Transverse colon (tissue), 4 donors: Measurements from ENCODE around the gene ZNF324. TPM values are rescaled to one million over a fixed set of nuclear protein-coding genes. Genes with fewer than 3 reads are reported as not detected.

Experiments used
- DNase-seq: peaks from one replicate; pipeline ENCODE4 v3.0.0-alpha.2; 2019
- H3K27ac ChIP-seq, 4 donors: fragments of 200-600 bp; sonication (generic); 2 replicates each; pipeline ENCODE4 v1.5.1; 2016 to 2018; ENCODE audit warnings: inconsistent platforms in 4 of 4
- H3K27me3 ChIP-seq: fragments of 200-600 bp; sonication (generic); 2 replicates; pipeline ENCODE4 v1.5.1; 2017; ENCODE audit warnings: inconsistent platforms
- H3K36me3 ChIP-seq, 4 donors: fragments of 200-600 bp; sonication (generic); 2 replicates each; pipeline ENCODE4 v1.5.1; 2017 to 2019; ENCODE audit warnings: inconsistent platforms in 4 of 4
- H3K4me1 ChIP-seq, 4 donors: fragments of 200-600 bp; sonication (generic); 2 replicates each; pipeline ENCODE4 v1.5.1; 2017 to 2020; ENCODE audit warnings: inconsistent platforms in 4 of 4
- H3K4me3 ChIP-seq, 4 donors: fragments of 200-600 bp; sonication (generic); 1 replicate in 1 of 4; 2 replicates in 3 of 4; pipeline versions ENCODE4 v1.5.1 to v1.6.1; 2017 to 2019; ENCODE audit warnings: inconsistent platforms in 4 of 4
- H3K9me3 ChIP-seq, 2 donors: fragments of 200-600 bp; sonication (generic); 2 replicates each; pipeline ENCODE4 v1.5.1; 2017 to 2019; ENCODE audit warnings: inconsistent platforms in 2 of 2
- EP300 ChIP-seq: sonication (generic); formaldehyde crosslinking; IDR thresholded peaks from one replicate; pipeline ENCODE4 v1.6.1; 2017; ENCODE audit warnings: antibody characterized with exemption, low read depth
- POLR2A ChIP-seq: fragments of 450-650 bp; IDR thresholded peaks from one replicate; pipeline ENCODE4 v1.6.1; 2016; ENCODE audit warnings: antibody characterized with exemption, mild to moderate bottlenecking, moderate library complexity
- POLR2AphosphoS5 ChIP-seq, 3 donors: sonication (generic); formaldehyde crosslinking; IDR thresholded peaks; one replicate each; pipeline ENCODE4 v1.6.1; 2016; ENCODE audit warnings: antibody characterized with exemption in 3 of 3
- WGBS, 2 donors: methylation state at CpG; one replicate each; pipeline ENCODE4 v1.1.5; 2018; ENCODE audit warnings: low coverage in 1 of 2; 5-methylcytosine and 5-hydroxymethylcytosine counted together
- in situ Hi-C, 4 donors: fragments of 200-750 bp; cut with MboI; loops; one replicate each; pipeline versions ENCODE4 v1.15.0 to v1.15.1; 2017; ENCODE audit warnings: low sequenced_read_pairs in 3 of 4, low pct_ligation_motif_present in 1 of 4, low pct_unique_long_range_greater_than_20kb in 1 of 4
- intact Hi-C: fragments of 100-400 bp; cut with DNase I; formaldehyde crosslinking; loops from one replicate; pipeline ENCODE4 v1.15.1; 2023; ENCODE audit warnings: low total_unique reads
- total RNA-seq, 4 donors: library from RNA; depleted of rRNA; stranded (reverse); fragments of >200 nt; gene quantifications; one replicate each; pipeline ENCODE4 v1.1.0, GENCODE V29; 2016
- TF ChIP-seq, protein P1 (sequence below), 5 experiments: fragments of 200-600 bp in 3 of 5; fragments of 450-650 bp in 2 of 5; sonication (generic) in 3 of 5; IDR thresholded peaks; 1 replicate in 2 of 5; 2 replicates in 3 of 5; pipeline ENCODE4 v1.5.1; 2016 to 2017; ENCODE audit warnings: antibody characterized with exemption in 5 of 5, inconsistent platforms in 3 of 5, mild to moderate bottlenecking in 2 of 5, moderate library complexity in 1 of 5

Gene ZNF324
- total RNA-seq, 4 donors from 2014 or later: 9.4 to 27.5 (median 24.5) TPM

DNA sequence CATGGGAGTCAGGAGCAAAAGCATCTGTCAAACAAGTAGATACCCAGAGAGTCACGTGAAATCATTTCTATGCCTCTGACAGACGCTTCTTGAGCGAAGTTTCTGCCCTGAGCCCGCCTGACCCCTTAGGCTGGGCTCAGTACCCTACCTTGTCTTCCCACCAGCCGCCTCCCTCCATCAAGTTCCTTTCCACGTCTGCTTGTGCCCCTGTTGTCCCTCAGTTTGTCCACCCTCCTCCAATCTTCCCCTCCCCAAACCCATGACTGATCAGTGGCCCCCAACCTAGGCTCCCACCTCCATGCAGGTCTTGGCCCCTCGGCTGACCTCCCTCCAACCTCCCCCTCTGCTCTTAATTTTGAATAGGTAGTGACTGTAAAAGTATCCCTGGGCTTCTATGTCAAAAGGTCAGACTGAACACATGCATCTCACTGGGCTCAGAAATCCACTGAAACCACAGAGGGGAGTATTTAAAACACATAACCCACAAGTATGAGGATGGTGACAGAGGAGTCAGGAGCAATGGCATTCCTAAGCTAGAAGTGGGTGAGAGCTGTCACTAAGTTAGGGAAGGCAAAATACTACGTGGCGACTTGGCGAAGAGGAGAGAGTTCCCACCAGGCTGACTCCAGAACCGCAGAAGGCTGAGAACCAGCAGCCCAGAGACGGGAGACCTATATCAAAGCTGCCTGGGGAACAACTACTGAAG lies 7.6 kb downstream of the ZNF324 start:
- Histone ChIP-seq H3K27me3 (no peaks in the 10 kb centered on the region), H3K4me1 (peaks cover 13 to 19% (median 16%) of the 10 kb centered on the region in 4 donors), H3K4me3 (no peak overlapping the region), H3K27ac (peak overlapping the region in 3 of 4 donors; percentile 88 to 92 (median 92)), H3K36me3 (peaks cover 0 to 18% (median 5%) of the 10 kb centered on the region in 4 donors), H3K9me3 (no peaks in the 10 kb centered on the region)
- DNase-seq: no peak
- TF ChIP-seq EP300 (no peak), POLR2A (no peak), POLR2AphosphoS5 (IDR thresholded peaks at IDR 0.05) (no peak)
- TF ChIP-seq, protein P1, sequence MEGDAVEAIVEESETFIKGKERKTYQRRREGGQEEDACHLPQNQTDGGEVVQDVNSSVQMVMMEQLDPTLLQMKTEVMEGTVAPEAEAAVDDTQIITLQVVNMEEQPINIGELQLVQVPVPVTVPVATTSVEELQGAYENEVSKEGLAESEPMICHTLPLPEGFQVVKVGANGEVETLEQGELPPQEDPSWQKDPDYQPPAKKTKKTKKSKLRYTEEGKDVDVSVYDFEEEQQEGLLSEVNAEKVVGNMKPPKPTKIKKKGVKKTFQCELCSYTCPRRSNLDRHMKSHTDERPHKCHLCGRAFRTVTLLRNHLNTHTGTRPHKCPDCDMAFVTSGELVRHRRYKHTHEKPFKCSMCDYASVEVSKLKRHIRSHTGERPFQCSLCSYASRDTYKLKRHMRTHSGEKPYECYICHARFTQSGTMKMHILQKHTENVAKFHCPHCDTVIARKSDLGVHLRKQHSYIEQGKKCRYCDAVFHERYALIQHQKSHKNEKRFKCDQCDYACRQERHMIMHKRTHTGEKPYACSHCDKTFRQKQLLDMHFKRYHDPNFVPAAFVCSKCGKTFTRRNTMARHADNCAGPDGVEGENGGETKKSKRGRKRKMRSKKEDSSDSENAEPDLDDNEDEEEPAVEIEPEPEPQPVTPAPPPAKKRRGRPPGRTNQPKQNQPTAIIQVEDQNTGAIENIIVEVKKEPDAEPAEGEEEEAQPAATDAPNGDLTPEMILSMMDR (IDR thresholded peaks at IDR 0.05): no peak
- intact Hi-C loops: no loop called here
- in situ Hi-C loops: no loop called here
- 89% methylated on average over 12 of the region's 12 CpGs for WGBS, 2 donors

DNA sequence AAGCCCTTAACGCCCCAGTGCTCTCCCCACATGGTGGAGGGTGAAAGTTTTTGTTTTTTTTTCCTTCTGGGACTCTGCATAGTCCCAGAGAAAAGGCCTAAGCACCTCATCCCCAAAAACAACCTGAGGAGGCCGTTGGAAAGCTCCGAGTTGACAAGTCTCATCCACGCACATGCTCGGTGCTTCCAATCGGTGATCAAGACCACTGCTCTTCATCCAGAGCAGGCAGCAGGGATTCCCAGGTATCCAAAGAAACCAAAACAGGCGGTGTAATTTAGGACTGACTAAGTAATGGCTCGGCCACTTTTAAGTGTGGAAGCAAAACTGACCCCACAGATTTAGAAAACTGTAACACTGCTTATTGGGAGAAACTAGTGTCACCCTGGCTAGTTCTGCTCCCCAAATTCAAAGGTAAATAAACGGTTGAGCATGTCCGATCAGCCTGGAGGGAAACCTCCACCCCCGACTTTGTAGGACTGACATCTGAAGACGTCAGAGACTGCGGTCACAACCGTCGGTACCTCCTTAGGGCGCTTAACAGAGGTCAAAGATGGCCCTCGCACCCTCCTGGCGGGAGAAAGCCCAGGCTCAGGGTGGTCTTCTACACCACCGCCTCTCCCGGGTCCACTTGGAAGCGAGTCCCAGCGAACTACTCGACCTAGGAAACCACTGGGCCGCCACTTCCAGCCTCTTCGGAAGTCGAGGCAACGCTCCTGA lies 8.3 kb downstream of the ZNF324 start:
- DNase-seq: no peak
- peak overlapping the region; percentile 39 to 75 (median 64) for H3K4me3 ChIP-seq
- in situ Hi-C loops (no loop called here), intact Hi-C loops (no loop called here)
- H3K4me1 ChIP-seq: peaks cover 13 to 19% (median 16%) of the 10 kb centered on the region in 4 donors
- 21 to 59% methylated on average over 4 to 27 of the region's 27 CpGs for WGBS, 2 donors
- peaks cover 0 to 18% (median 5%) of the 10 kb centered on the region in 4 donors for H3K36me3 ChIP-seq
- peak overlapping the region; percentile 88 to 92 (median 90) for H3K27ac ChIP-seq
- no peak for TF ChIP-seq POLR2AphosphoS5 (IDR thresholded peaks at IDR 0.05)
- TF ChIP-seq, protein P1 (IDR thresholded peaks at IDR 0.05): no peak
- no peak for TF ChIP-seq EP300
- no peak for TF ChIP-seq POLR2A
- H3K9me3 ChIP-seq: no peaks in the 10 kb centered on the region
- H3K27me3 ChIP-seq: no peaks in the 10 kb centered on the region

DNA sequence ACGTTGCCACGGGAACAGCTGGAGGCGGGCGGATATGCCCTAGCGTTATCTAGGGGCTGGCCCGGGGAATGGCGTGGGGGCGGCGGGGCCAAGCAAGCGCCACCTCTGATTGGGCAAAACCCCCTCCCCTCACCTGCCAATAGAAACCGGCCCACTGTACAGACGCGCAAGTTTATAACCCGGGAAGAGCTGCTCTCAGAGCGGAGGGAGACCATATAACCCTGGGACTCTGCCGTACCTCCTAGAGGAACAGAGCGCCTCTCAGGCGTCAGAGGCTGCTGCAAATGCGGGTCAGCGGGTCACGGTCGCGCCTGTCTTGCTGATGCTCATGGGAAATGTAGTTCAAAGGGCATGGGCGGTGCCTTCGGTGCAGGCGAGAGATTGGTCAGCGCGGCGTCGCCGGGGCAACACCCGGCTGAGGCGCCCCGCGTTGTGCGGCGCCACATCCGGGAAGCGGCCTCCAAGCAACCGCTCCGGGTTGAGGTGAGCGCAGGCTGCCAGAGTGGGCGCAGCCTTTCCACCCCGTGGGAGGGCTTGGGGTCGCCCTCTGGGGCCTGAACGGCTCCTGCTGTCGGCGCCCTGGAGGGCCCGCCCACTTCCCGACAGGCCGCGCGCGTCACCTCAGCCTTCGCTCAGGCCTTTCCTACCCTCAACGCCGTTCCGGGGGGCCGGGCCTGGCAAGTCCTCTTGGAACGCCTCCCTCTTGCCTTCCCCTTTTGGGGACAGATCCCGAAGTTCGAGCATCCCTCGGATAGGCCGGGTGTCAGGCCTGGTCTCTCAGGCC lies 9.0 kb downstream of the ZNF324 start, which contains the start of gene ZNF446:
Gene ZNF446 (plus strand): TSS at position 639 of the 784 bp plus-strand sequence. CDS start 867 bp downstream, outside the sequence.
- in situ Hi-C loops: no loop called here
- peak; percentile 97 for DNase-seq
- 0% methylated on average over 1 to 60 of the region's 64 CpGs for WGBS, 2 donors

More for the DNA sequence above, 9.0 kb downstream of the ZNF324 start, which contains the start of gene ZNF446:
- Histone ChIP-seq H3K27ac (peak within 1 kb of the TSS; percentile 88 to 92 (median 90)), H3K4me3 (peak within 1 kb of the TSS; percentile 54 to 75 (median 64)), H3K4me1 (peaks cover 13 to 19% (median 16%) of the 10 kb centered on the region in 4 donors), H3K9me3 (no peaks in the 10 kb centered on the region), H3K27me3 (no peaks in the 10 kb centered on the region), H3K36me3 (peaks cover 0 to 11% (median 5%) of the 10 kb centered on the region in 4 donors)
- TF ChIP-seq POLR2AphosphoS5 (IDR thresholded peaks at IDR 0.05): peak; percentile 48 to 81 (median 71)
- TF ChIP-seq, protein P1 (IDR thresholded peaks at IDR 0.05): peak in 1 of 5 experiments; percentile 0
- TF ChIP-seq EP300: no peak
- peak; percentile 75 for TF ChIP-seq POLR2A
- intact Hi-C loops: no loop called here
